ENCODE data around the gene CDC42BPA.
"Not testable (repeated sequence)": the region's sequence is repeated elsewhere in the genome, so short reads cannot be mapped to it uniquely, and the experiment has no call there.

CDC42BPA gene

GRCh38 chr1:227306689-227307088 is 11.6 kb downstream of the CDC42BPA start:
- DNase-seq (ENCODE audit: low spot score), result no peak

DNA sequence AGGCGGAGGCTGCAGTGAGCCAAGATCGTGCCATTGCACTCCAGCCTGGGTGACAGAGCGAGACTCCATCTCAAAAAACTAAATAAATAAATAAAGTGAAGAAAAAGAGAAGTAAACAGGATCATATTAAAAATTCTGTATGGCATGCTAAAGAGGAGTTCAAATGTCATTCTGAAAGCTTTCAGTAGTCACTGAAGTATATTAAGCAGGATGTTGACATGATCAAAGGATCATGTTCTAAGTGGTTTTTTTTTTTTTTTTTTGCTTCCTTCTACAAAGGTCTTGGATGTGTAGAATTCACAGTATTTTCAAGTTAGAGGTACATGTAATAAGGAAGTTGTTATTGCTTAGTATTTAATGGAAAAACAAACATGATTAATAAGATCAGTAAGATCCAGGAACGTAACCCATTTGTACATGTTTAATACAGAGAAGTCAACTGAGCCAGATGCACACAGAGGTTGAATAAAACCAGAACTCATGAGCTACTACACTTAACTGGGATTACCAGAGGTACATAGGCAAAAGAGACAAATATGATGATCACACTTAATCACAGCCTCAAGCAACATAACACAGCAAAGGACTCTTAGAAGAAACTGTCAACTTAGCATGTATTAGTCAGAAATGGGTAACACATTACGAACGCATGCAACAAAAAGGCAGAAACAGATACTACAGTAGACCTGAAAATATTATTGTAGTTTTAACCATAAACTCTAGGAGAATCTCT is 12.2 kb downstream of the CDC42BPA start:
- DNase-seq (ENCODE audit: low spot score), result no peak

DNA sequence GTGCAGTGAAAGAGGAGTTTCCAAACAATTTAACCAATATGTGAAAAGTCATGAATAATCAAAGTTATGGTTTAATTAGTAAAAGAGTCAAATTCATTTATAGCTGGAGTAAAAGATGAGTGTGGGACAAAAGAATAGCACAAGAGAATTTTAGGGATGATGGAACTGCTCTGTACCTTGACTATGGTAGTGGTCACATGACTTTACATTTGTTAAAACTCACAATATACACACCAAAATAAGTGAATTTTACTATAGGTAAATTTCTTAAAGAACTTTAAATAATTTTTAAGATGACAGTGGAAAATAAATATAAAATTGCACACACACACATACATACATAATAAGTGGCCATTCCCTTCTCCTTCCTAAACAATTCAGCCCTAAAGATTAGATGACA is 13.6 kb downstream of the CDC42BPA start:
- no peak for DNase-seq (ENCODE audit: low spot score)

DNA sequence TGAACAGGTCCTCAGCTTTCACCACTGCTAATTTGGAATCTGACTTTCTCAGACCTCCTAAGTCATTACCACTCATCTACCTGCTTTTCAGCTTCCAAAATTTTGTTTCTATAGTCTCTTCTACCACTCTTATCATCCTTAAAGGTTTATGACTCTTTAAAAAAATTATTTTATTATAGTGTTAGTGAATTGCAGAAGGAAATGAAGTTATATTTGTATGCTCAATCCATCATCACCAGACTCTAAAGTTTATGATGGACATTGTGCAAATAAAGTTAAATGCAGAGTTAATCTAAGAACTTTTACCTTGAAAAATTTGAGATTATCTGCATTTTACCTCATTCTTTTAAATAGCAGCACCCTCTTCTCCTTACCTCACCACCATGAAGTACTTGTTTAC is 14.6 kb downstream of the CDC42BPA start:
- no peak for DNase-seq (ENCODE audit: low spot score)

GRCh38 chr1:227300682-227301081 is 17.6 kb downstream of the CDC42BPA start:
- no peak for DNase-seq (ENCODE audit: low spot score)

DNA sequence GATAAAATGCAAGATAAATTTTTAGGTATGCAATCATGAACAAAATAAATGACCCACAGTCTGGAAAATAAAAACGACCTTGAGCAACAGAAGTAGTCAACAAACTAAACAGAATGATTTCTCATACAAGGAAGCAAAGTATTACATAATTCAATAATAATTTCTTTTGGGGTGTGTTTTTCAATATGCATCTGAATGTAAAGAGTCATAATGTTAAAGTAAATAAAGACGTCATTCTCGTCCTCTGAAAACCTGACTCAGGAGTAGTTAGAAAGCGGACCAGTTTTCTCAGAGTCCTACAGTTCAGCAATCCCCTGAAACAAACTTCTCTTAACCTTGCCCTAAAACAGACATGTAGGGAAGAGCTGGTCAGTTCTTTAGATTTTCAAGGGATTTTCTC is 18.6 kb downstream of the CDC42BPA start:
- no peak for DNase-seq (ENCODE audit: low spot score)

DNA sequence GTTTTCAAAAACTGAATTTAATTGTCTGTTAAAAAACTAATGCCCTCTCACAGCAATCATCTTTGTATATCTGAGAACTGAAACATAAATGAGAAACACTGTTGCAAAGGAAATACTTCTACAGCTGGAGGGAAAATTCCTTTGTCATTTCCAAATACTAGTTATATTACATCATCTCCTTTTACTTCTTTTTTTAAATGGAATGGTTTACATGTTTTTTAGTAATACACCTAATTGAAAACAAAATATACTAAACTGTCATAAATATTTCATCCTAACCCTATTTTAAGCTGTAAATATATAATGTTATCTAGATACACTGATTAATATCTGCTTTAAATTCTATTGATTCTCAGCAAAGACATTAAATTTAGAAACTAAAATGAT is 19.1 kb downstream of the CDC42BPA start:
- DNase-seq (ENCODE audit: low spot score), result no peak

DNA sequence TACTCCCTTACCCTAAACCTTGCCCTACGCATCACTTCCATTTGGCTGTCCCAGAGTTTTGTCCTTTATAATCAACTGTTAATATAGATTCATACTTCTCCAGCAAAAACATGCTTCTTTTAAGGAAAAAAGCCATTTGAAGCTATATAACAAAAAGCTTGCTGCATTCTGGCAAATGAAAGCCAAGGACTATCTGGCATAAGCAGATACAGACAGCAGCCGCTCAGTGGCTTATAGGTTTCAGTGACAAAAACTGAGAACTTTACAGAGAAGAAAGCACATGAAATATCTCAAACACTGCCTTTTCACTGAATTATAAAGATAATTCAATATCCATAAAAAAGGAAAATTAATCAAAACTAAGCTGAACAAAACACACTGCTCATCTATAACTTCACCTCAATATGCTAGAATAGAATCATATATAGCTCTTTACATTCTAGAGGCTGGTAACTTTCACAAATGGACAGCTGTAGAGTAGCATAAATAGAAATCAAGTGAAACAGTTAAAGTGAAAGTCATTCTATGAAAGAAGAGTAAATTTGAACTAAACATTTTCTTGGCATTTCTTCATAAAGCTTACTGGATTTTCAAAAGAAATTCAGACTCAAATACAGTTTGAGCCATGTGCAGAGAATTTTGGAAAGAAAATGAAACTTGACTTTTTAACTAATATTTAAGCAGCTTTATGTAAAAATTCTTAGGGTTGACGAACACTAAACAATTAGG is 19.6 kb downstream of the CDC42BPA start:
- DNase-seq (ENCODE audit: low spot score), result no peak

DNA sequence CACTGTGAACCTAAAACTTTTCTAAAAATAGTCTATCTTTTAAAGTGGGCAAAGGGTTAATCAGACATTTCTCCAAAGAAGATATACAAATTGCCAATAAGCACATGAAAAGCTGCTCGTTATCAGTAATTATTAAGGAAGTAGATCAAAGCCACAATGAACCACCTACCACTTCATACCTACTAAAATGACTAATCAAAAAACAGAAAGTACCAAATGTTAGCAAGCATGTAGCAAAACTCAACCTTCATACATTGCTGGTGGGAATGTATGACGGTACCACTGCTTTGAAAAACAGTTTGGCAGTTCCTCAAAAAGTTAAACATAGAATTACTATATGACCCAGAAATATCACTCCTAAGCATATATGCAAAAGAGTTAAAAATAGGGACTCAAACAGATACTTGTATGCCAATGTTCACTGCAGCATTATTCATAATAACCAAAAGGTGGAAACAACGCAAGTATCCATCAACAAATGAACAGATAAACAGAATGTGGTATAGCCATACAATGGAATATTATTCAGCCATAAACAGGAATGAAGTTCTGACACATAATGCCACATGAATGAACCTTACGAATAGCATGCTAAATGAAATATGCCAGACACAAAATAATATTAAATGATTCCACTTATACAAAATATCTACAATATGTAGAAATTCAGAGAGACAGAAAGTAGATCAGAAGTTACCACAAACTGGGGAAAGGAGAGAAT is 21.1 kb downstream of the CDC42BPA start:
- no peak for DNase-seq (ENCODE audit: low spot score)

GRCh38 chr1:227295609-227296008 is 22.7 kb downstream of the CDC42BPA start:
- no peak for DNase-seq (ENCODE audit: low spot score)

- DNase-seq (ENCODE audit: low spot score), result no peak
Measured at GRCh38 chr1:227285745-227286144, 32.5 kb downstream of the CDC42BPA start.

- DNase-seq (ENCODE audit: low spot score), result no peak
Measured at GRCh38 chr1:227281371-227281770, 36.9 kb downstream of the CDC42BPA start.

DNA sequence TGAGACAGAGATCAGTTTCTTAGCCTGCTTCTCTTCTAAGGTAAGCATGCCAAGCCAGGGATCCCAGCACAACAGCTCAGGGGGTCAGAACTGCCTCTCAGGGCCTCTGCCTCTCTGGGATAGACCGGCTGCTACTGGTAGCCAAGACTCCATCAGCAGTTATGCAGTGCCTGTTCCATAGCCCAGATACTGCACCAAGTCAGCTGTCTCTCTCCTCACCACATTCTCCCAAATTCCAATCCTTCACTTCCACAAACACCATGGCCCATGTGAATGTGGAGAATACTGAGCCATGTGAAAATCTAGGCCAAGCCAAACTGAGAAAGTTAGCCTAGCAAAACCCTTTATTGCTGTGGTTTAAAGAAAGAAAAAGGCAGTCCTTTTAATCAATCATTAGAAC is 37.5 kb downstream of the CDC42BPA start:
- DNase-seq (ENCODE audit: low spot score), result no peak

- DNase-seq (ENCODE audit: low spot score), result not testable (repeated sequence)
Measured at GRCh38 chr1:227276156-227276693, 42.1 kb downstream of the CDC42BPA start.

DNA sequence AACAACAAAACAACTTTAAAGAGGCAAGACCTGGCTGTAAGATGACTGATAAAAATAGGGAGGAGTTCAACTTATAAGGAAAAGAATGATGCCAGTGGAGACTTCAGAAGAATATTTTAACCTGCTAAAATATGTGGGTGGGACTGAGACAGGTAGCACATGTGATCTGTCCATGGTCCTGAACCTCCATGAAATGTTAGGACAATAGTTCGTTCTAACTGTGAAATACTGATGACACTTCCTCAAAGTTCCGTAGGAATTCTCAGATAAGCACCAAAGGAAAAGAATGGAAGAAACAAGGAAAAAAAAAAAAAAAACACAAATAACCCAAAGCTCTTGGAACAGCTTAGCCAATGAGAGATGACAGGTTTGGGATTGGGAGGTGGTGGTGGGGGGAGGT is 44.7 kb downstream of the CDC42BPA start:
- DNase-seq (ENCODE audit: low spot score), result no peak

- no peak for DNase-seq (ENCODE audit: low spot score)
Measured at GRCh38 chr1:227272428-227272827, 45.9 kb downstream of the CDC42BPA start.

DNA sequence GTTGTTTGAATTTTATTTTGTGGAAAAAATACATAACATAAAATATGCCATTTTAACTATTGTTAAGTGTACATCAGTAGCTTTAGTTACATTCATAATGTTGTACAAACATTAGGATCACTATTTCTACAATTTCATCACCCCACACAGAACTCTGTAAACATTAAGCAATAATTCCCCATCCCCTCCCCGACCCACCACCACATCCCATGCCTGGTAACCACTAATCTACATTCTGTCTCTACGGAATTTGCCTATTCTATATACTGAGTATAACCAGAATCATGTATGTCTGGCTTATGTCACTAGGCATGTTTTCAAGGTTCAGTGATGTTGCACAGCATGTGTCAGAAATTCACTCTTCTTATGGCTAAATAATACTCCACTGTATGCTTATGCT is 47.7 kb downstream of the CDC42BPA start:
- no peak for DNase-seq (ENCODE audit: low spot score)

DNA sequence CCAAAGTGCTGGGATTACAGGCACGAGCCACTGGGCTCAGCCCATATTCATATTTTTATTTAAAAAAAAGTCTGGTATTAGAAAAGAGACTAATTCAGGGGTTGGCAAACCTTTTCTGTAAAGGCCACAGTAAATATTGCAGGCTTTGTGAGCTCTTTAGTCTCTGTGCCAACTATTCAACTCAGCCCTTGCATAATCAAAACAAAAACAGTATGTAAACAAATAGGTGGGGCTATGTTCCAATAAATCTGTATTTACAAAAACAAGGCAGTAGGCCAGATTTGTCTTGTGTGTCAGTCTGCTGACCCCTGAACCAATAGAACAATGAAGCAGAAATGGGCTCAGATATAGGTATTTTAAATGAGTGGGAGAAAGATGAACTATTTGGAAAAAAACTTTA is 49.3 kb downstream of the CDC42BPA start:
- no peak for DNase-seq (ENCODE audit: low spot score)

GRCh38 chr1:227265891-227266290 is 52.4 kb downstream of the CDC42BPA start:
- no peak for DNase-seq (ENCODE audit: low spot score)

- DNase-seq (ENCODE audit: low spot score), result no peak
Measured at GRCh38 chr1:227263869-227264268, 54.4 kb downstream of the CDC42BPA start.

DNA sequence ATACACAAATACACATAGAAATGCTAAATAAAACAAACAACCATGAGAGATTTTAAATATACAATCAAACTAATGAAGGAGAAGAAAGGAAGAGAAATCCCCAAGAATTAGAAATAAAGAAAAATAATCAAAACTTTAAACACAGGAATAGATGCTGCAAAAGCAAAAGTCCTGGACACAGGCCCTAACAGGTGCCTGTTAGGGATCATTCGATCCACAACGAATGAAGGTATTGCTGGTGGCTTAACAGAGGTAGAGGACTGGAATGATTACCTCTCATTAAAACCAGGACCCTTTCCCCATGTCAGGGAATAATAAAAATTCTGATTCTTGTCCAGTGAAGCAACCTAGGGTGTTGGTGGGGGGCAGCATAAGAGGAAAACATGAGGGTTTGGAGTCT is 56.8 kb downstream of the CDC42BPA start:
- DNase-seq (ENCODE audit: low spot score), result no peak

DNA sequence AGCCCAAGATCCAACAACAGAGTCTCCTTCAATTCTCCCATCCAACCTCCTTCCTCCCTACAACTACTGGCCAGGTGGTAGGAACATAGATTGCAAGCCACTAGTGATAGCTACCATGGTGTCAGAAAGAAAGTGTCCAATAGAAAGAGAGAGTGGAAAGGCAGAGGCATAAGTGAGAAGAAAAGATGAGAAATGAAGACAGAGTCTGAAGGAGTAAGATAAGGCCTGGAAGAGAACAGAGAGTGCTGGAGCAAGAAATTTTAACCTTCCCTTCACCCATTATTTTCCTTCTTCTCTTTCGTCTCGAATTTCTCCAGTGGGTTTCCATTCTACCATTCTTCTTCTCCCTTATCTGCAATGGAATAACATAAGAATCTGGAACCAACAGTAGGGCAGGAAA is 57.9 kb downstream of the CDC42BPA start:
- no peak for DNase-seq (ENCODE audit: low spot score)

DNA sequence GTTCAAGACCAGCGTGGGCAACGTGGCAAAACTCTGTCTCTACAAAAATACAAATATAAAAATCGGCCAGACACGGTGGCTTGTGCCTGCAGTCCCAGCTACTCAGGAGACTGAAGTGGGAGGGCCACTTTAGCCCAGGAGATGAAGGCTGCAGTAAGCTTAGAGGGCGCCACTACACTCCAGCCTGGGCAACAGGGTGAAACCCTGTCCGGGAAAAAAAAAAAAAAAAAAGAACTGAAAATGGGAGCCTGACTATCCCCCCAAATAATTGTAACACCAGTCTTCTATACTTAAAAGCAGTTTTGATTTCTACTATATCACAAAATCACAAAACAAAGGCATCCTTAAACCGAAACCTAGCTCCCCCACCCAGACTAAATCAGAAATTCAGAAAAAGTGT is 60.3 kb downstream of the CDC42BPA start:
- DNase-seq (ENCODE audit: low spot score), result no peak

Data from CD4-positive, alpha-beta T cell treated with Interleukin-2 at 100 ng/mL for 4 hours (primary cell).